T-cell (primary cell): ENCODE results near the gene KLHDC8A. TPM values are rescaled to one million over a fixed set of nuclear protein-coding genes. Genes with fewer than 3 reads are reported as not detected.
"Not testable (repeated sequence)": the region's sequence is repeated elsewhere in the genome, so short reads cannot be mapped to it uniquely, and the experiment has no call there.

Source experiments
- ATAC-seq, 4 experiments: fragments of 200-7000 bp in 3 of 4; fragments of 150-1000 bp in 1 of 4; cut with Tn5 transposase; replicated peaks in 1 of 4; 1 replicate in 3 of 4; 2 replicates in 1 of 4; pipeline ENCODE4 v1.10.0; 2021; ENCODE audit warnings: moderate library complexity in 3 of 4, mild to moderate bottlenecking in 2 of 4, moderate number of reproducible peaks in 1 of 4
- CTCF ChIA-PET, 2 donors: fragments of 300-600 bp; sonication (Branson Sonifier 250); formaldehyde crosslinking; loops; one replicate each; lab custom pipeline; 2022; ENCODE audit warnings: antibody characterized with exemption in 2 of 2; lab: Charles Lee
- POLR2A ChIA-PET, 2 donors: fragments of 300-600 bp; sonication (Branson Sonifier 250); formaldehyde crosslinking; loops; one replicate each; lab custom pipeline; 2022; ENCODE audit warnings: antibody characterized with exemption in 2 of 2; lab: Charles Lee
- DNase-seq, 35 experiments: peaks; one replicate each; pipeline versions ENCODE4 v3.0.0 to v3.0.0-alpha.2; 2013 to 2023
- H3K27ac ChIP-seq: one replicate; pipeline ENCODE4 v1.5.1; 2013; ENCODE audit warnings: low read length
- H3K27me3 ChIP-seq, 2 experiments: replicated peaks in 1 of 2; 1 replicate in 1 of 2; 2 replicates in 1 of 2; pipeline versions ENCODE4 v1.6.1 to v1.7.0; 2013; ENCODE audit warnings: low read length in 1 of 2, mixed read lengths in 1 of 2; ENCODE audit not compliant: control insufficient read depth in 2 of 2, insufficient read depth in 2 of 2; ENCODE audit errors: extremely low read depth in 1 of 2
- H3K36me3 ChIP-seq, 2 donors: 1 replicate in 1 of 2; 2 replicates in 1 of 2; pipeline versions ENCODE4 v1.6.1 to v1.7.0; 2013; ENCODE audit warnings: low read length in 1 of 2; ENCODE audit not compliant: control insufficient read depth in 2 of 2, insufficient read depth in 1 of 2; ENCODE audit errors: extremely low read depth in 1 of 2
- H3K4me1 ChIP-seq, 2 experiments: 1 replicate in 1 of 2; 2 replicates in 1 of 2; pipeline versions ENCODE4 v1.6.1 to v1.7.0; 2013; ENCODE audit warnings: low read length in 2 of 2, mixed read lengths in 1 of 2; ENCODE audit not compliant: insufficient read depth in 2 of 2, control insufficient read depth in 1 of 2; ENCODE audit errors: extremely low read depth in 1 of 2
- H3K4me3 ChIP-seq, 2 donors: 1 replicate in 1 of 2; 2 replicates in 1 of 2; pipeline versions ENCODE4 v1.5.1 to v1.7.0; 2013; ENCODE audit warnings: mild to moderate bottlenecking in 2 of 2, low read length in 1 of 2, moderate library complexity in 1 of 2; ENCODE audit not compliant: control insufficient read depth in 1 of 2; ENCODE audit errors: extremely low read depth in 1 of 2
- H3K9me3 ChIP-seq: 2 replicates; pipeline ENCODE4 v1.7.0; 2013
- H3K27ac Mint-ChIP-seq, 2 donors: one replicate each; pipeline ENCODE4 v1.8.0; 2020 to 2021; ENCODE audit warnings: mild to moderate bottlenecking in 2 of 2, mixed read lengths in 2 of 2
- H3K27me3 Mint-ChIP-seq, 2 donors: one replicate each; pipeline ENCODE4 v1.8.0; 2021 to 2022; ENCODE audit warnings: mixed read lengths in 2 of 2
- H3K36me3 Mint-ChIP-seq: one replicate; pipeline ENCODE4 v1.8.0; 2021; ENCODE audit warnings: mixed read lengths
- H3K4me1 Mint-ChIP-seq, 3 donors: one replicate each; pipeline ENCODE4 v1.8.0; 2020 to 2022; ENCODE audit warnings: mixed read lengths in 3 of 3, mild to moderate bottlenecking in 1 of 3
- H3K4me3 Mint-ChIP-seq, 3 donors: one replicate each; pipeline ENCODE4 v1.8.0; 2020 to 2022; ENCODE audit warnings: mild to moderate bottlenecking in 3 of 3, mixed read lengths in 3 of 3, moderate library complexity in 3 of 3
- H3K9me3 Mint-ChIP-seq, 3 donors: one replicate each; pipeline ENCODE4 v1.8.0; 2020 to 2022; ENCODE audit warnings: mixed read lengths in 3 of 3
- WGBS: methylation state at CpG from one replicate; pipeline ENCODE4 v1.1.5; 2013; ENCODE audit warnings: missing lambda C conversion rate; ENCODE audit not compliant: insufficient coverage; 5-methylcytosine and 5-hydroxymethylcytosine counted together
- total RNA-seq, 35 experiments: library from RNA in 6 of 35; stranded (reverse) in 6 of 35; fragments of 120-200 nt in 1 of 35; gene quantifications; one replicate each; pipeline versions ENCODE4 v1.2.1 to v1.2.4 and lab custom pipeline; 2013 to 2026

KLHDC8A gene
- total RNA-seq, 5 donors from 2014 or later (not counting 1 experiment from before 2014, with no cell fraction given), result 0.30 TPM; not detected in 4

DNA sequence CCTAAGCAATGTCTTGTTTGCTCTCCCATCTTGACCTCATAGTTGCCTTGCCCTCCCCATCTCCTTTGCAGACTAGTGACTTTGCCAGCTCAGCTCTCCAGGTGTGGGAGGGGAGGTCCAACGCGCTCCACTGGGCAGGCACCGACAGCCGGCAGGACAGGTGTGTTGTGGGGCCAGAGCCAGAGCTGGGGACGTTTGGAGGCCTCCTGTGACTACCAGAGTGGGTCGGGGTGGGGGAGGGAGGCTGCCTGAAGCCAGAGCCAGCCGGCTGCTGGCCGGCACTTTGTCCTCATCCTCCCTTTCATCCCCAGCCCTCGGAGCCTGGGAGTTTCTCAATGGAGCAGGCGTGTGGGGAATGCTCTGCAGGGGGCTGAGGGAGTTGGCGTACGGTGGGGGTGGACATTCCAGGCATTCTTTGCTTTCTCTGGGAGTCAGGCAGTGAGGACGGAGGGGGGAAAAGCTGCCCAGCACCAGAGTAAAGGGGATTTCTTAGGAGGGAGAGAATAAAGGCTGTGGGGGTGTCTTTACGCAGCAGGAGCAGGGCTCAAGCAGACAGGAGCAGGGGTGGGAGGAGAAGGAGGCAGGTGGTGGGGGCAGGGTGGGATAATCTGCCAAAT is 55.4 kb downstream of the KLHDC8A start:
- Histone ChIP-seq H3K27ac (no peak overlapping the region), H3K27me3 (no peaks in the 10 kb centered on the region), H3K36me3 (peaks cover 10 to 47% of the 10 kb centered on the region in 2 donors), H3K4me3 (no peak overlapping the region), H3K9me3 (no peaks in the 10 kb centered on the region), H3K4me1 (peaks cover 0 to 41% of the 10 kb centered on the region in 2 experiments)
- Mint-ChIP-seq H3K4me3 (no peak overlapping the region), H3K4me1 (peaks cover 55 to 69% (median 63%) of the 10 kb centered on the region in 3 donors), H3K27me3 (no peaks in the 10 kb centered on the region), H3K36me3 (peaks cover 29% of the 10 kb centered on the region), H3K27ac (peak overlapping the region; percentile 64 to 75), H3K9me3 (no peaks in the 10 kb centered on the region)
- WGBS, result 94% methylated on average over 8 of the region's 14 CpGs
- no peak for ATAC-seq
- ChIA-PET POLR2A (interaction anchor here in 1 of 2 donors (0.7 kb wide), 1 partner anchor 59 kb away, joined by 10 read pairs; no protein-coding TSS in a partner anchor), CTCF (interaction anchor here (0.7 to 1.0 kb wide), 2 partner anchors 10 to 26 kb away, joined by 3 read pairs; no protein-coding TSS in a partner anchor)
- DNase-seq, result no peak

DNA sequence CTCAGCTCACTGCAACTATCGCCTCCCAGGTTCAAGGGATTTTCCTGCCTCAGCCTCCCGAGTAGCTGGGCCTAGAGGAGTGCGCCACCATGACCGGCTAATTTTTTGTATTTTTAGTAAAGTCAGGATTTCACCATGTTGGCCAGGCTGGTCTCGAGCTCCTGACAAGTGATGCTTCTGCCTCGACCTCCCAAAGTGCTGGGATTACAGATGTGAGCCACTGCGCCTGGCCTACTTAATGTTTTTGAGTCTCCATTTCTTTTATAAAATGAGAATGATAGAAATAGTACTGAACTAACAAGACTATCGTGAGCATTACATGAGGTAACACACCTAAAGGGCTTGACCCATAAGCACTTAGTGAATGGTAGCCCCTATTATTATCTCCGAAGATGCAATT is 56.6 kb downstream of the KLHDC8A start:
- H3K27ac Mint-ChIP-seq, result peak overlapping the region; percentile 49 to 78
- H3K9me3 ChIP-seq, result no peaks in the 10 kb centered on the region
- 93% methylated on average over 6 of the region's 9 CpGs for WGBS
- peaks cover 6 to 36% of the 10 kb centered on the region in 2 donors for H3K36me3 ChIP-seq
- peaks cover 5 to 44% of the 10 kb centered on the region in 2 experiments for H3K4me1 ChIP-seq
- peaks cover 22% of the 10 kb centered on the region for H3K36me3 Mint-ChIP-seq
- H3K27ac ChIP-seq, result no peak overlapping the region
- H3K4me3 ChIP-seq, result no peak overlapping the region
- H3K27me3 Mint-ChIP-seq, result no peaks in the 10 kb centered on the region
- DNase-seq (no peak), ATAC-seq (no peak)
- POLR2A ChIA-PET, result no interaction called here
- H3K4me3 Mint-ChIP-seq, result no peak overlapping the region
- CTCF ChIA-PET, result interaction anchor here in 1 of 2 donors (1.0 kb wide), 1 partner anchor 25 kb away, joined by 3 read pairs; no protein-coding TSS in a partner anchor
- peaks cover 60 to 71% (median 65%) of the 10 kb centered on the region in 3 donors for H3K4me1 Mint-ChIP-seq
- no peaks in the 10 kb centered on the region for H3K9me3 Mint-ChIP-seq
- no peaks in the 10 kb centered on the region for H3K27me3 ChIP-seq

DNA sequence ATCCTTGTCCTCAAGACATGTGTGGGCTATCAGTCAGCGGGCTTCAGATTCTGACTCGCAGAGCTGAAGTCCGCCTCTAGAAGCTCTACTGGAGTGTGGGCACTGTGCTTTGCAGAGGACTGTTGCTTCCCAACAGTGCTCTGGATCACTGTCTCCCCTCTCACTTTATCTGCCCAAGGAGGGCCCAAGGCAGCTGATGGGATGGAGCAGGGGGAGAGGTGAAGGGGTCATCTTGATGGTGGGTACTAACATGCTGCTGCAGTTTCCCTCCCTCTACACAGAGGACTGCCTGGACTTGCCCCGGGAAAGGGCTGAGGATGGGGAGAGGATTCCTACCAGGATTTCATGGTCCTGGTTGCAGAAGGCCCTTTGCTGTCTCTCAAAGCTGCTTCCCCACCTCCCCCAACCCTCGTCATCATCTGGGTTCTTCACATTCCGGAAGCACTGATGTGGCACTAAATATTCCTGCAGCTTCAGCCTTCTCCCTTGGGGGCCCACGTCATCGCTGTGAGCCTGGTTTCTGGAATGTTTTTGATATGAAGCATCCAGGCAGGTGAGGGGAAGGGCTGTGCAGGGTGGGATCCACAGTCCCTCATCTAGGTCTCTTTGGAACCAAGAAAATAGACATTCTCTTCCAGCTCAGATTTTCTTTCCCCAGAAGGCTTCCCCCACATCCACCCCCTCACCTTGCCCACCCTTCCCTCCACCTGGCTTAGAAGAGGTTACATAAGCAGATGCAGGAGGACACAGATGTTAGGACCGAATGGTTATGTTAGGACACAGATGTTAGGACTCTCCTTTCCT is 58.3 kb downstream of the KLHDC8A start:
- no peaks in the 10 kb centered on the region for H3K27me3 Mint-ChIP-seq
- no peaks in the 10 kb centered on the region for H3K27me3 ChIP-seq
- ChIA-PET POLR2A (interaction anchor here in 1 of 2 donors (0.5 kb wide), 1 partner anchor 65 kb away, joined by 4 read pairs; no protein-coding TSS in a partner anchor), CTCF (interaction anchor here (0.6 to 0.7 kb wide), 4 partner anchors 12 to 427 kb away, joined by 3 to 5 read pairs (median 4); no protein-coding TSS in a partner anchor)
- no peaks in the 10 kb centered on the region for H3K9me3 ChIP-seq
- peaks cover 70 to 80% (median 70%) of the 10 kb centered on the region in 3 donors for H3K4me1 Mint-ChIP-seq
- 100% methylated on average over 1 of the region's 9 CpGs for whole genome bisulfite sequencing
- peaks cover 6 to 18% of the 10 kb centered on the region in 2 donors for H3K36me3 ChIP-seq
- H3K27ac ChIP-seq, result no peak overlapping the region
- H3K36me3 Mint-ChIP-seq, result peaks cover 9% of the 10 kb centered on the region
- no peak overlapping the region for H3K4me3 Mint-ChIP-seq
- DNase-seq (no peak), ATAC-seq (no peak)
- H3K4me1 ChIP-seq, result peaks cover 5 to 55% of the 10 kb centered on the region in 2 experiments
- no peaks in the 10 kb centered on the region for H3K9me3 Mint-ChIP-seq
- no peak overlapping the region for H3K4me3 ChIP-seq
- peak overlapping the region; percentile 71 to 89 for H3K27ac Mint-ChIP-seq

DNA sequence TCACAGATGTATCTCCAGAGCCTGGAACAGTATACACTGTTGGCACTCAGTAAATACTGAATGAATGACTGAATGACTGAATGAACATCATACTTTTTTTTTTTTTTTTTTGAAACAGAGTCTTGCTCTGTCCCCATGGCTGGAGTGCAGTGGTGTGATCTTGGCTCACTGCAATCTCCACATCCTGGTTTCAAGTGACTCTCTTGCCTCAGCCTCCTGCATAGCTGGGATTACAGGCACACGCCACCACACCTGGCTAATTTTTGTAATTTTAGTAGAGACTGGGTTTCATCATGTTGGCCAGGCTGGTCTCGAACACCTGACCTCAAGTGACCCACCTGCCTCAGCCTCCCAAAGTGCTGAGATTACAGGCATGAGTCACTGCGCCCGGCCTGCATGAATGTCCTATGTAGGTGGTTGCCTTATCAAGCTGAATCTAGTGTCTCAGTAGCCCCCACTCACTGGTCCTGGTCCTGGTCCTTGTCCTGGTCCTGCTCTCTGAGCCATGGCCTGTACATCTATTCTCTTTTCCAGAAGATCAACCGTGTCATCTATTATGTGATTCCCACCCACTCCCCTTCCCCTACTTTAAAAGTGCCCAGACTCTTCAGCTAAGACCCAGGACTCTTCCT is 59.1 kb downstream of the KLHDC8A start:
- POLR2A ChIA-PET, result interaction anchor here in 1 of 2 donors (0.5 kb wide), 1 partner anchor 65 kb away, joined by 4 read pairs; no protein-coding TSS in a partner anchor
- H3K4me3 Mint-ChIP-seq, result not testable (repeated sequence)
- peaks cover 5 to 55% of the 10 kb centered on the region in 2 experiments for H3K4me1 ChIP-seq

DNA sequence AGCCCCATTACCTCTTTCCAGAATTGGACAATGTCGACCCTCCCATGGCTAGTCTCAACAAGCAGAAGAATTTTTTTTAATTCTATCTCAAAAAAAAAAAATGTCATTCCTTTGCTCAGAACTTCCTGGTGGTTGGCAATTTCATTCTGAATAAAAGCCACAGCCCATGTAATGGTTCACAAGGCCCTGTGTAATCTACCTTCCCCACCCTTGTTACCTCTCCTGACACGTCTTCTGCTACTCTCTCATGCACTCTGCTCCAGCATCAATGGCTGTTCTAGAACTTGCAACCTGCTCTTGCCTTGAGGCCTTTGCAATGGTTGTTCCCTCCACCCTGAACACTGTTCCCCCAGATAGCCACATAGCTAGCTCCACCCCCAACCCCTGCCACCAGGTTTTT is 60.6 kb downstream of the KLHDC8A start:
- ChIA-PET CTCF (interaction anchor here in 1 of 2 donors (1.0 to 1.3 kb wide), 2 partner anchors 10 to 29 kb away, joined by 3 to 5 read pairs; no protein-coding TSS in a partner anchor), POLR2A (no interaction called here)
- Mint-ChIP-seq H3K9me3 (no peaks in the 10 kb centered on the region), H3K4me3 (no peak overlapping the region), H3K27me3 (no peaks in the 10 kb centered on the region), H3K4me1 (peaks cover 77 to 87% (median 87%) of the 10 kb centered on the region in 3 donors), H3K27ac (peak overlapping the region; percentile 71 to 89), H3K36me3 (peaks cover 3% of the 10 kb centered on the region)
- peaks cover 8 to 61% of the 10 kb centered on the region in 2 experiments for H3K4me1 ChIP-seq
- ATAC-seq (peak in 3 of 4 experiments; percentile 36 to 55 (median 40)), DNase-seq (no peak)
- no peaks in the 10 kb centered on the region for H3K9me3 ChIP-seq
- no peaks in the 10 kb centered on the region for H3K36me3 ChIP-seq
- no peak overlapping the region for H3K4me3 ChIP-seq
- WGBS, result 56% methylated on average over 2 of the region's 2 CpGs
- no peaks in the 10 kb centered on the region for H3K27me3 ChIP-seq
- H3K27ac ChIP-seq, result no peak overlapping the region

More for the DNA sequence above, 59.1 kb downstream of the KLHDC8A start:
- CTCF ChIA-PET, result interaction anchor here (0.6 to 1.3 kb wide), 4 partner anchors 12 to 427 kb away, joined by 3 to 5 read pairs (median 4); no protein-coding TSS in a partner anchor
- H3K9me3 ChIP-seq, H3K36me3 Mint-ChIP-seq, DNase-seq, H3K27me3 Mint-ChIP-seq, H3K27ac ChIP-seq, H3K4me3 ChIP-seq, H3K9me3 Mint-ChIP-seq, H3K27me3 ChIP-seq: not testable (repeated sequence)
- H3K36me3 ChIP-seq, result peaks cover 6 to 11% of the 10 kb centered on the region in 2 donors
- peak overlapping the region; percentile 71 to 89 for H3K27ac Mint-ChIP-seq
- peaks cover 76 to 87% (median 77%) of the 10 kb centered on the region in 3 donors for H3K4me1 Mint-ChIP-seq
- 67% methylated on average over 1 of the region's 5 CpGs for WGBS
- peak in 1 of 4 experiments; percentile 12 for ATAC-seq
